Subcutaneous abdominal adipose tissue (tissue), 5 donors: ENCODE results near the gene RELA.
"Not testable (repeated sequence)": the region's sequence is repeated elsewhere in the genome, so short reads cannot be mapped to it uniquely, and the experiment has no call there.

Experiments
- H3K27ac ChIP-seq: one replicate; pipeline ENCODE4 v1.7.0; 2013; ENCODE audit warnings: low read depth, mild to moderate bottlenecking, inconsistent platforms, low read length, moderate library complexity
- H3K27me3 ChIP-seq, 5 donors: one replicate each; pipeline ENCODE4 v1.7.0; 2013; ENCODE audit warnings: low read length in 5 of 5, inconsistent platforms in 1 of 5; ENCODE audit not compliant: control insufficient read depth in 5 of 5, insufficient read depth in 4 of 5
- H3K36me3 ChIP-seq, 5 donors: one replicate each; pipeline ENCODE4 v1.7.0; 2013; ENCODE audit warnings: low read length in 5 of 5; ENCODE audit not compliant: control insufficient read depth in 5 of 5, insufficient read depth in 5 of 5
- H3K4me1 ChIP-seq, 5 donors: one replicate each; pipeline ENCODE4 v1.7.0; 2013; ENCODE audit warnings: low read length in 5 of 5, mild to moderate bottlenecking in 3 of 5, moderate library complexity in 1 of 5; ENCODE audit not compliant: control insufficient read depth in 5 of 5, insufficient read depth in 5 of 5
- H3K4me3 ChIP-seq, 5 donors: one replicate each; pipeline ENCODE4 v1.7.0; 2013; ENCODE audit warnings: low read length in 5 of 5, low read depth in 1 of 5
- H3K9ac ChIP-seq, 5 donors: one replicate each; pipeline ENCODE4 v1.7.0; 2013; ENCODE audit warnings: low read length in 5 of 5, mild to moderate bottlenecking in 4 of 5, moderate library complexity in 3 of 5
- H3K9me3 ChIP-seq, 5 donors: one replicate each; pipeline ENCODE4 v1.7.0; 2013; ENCODE audit warnings: low read length in 5 of 5; ENCODE audit not compliant: control insufficient read depth in 5 of 5
- donor health status: healthy.
- donor health status: healthy.
- donor health status: healthy.
- donor health status: healthy.
- donor health status: healthy.

Gene RELA

GRCh38 chr11:65700399-65700798 lies 37.7 kb upstream of the RELA start:
- Histone ChIP-seq H3K36me3 (no peaks in the 10 kb centered on the region), H3K9ac (no peak overlapping the region), H3K9me3 (no peaks in the 10 kb centered on the region), H3K27me3 (peaks cover 0 to 4% (median 0%) of the 10 kb centered on the region in 5 donors), H3K4me3 (no peak overlapping the region), H3K4me1 (peaks cover 0 to 23% (median 0%) of the 10 kb centered on the region in 5 donors), H3K27ac (no peak overlapping the region)

GRCh38 chr11:65699306-65699705 lies 36.6 kb upstream of the RELA start:
- no peak overlapping the region for H3K27ac ChIP-seq
- no peaks in the 10 kb centered on the region for H3K36me3 ChIP-seq
- H3K4me1 ChIP-seq: peaks cover 0 to 24% (median 0%) of the 10 kb centered on the region in 5 donors
- no peak overlapping the region for H3K9ac ChIP-seq
- H3K27me3 ChIP-seq: peaks cover 0 to 4% (median 0%) of the 10 kb centered on the region in 5 donors
- H3K9me3 ChIP-seq: no peaks in the 10 kb centered on the region
- no peak overlapping the region for H3K4me3 ChIP-seq

- Histone ChIP-seq H3K9me3 (no peaks in the 10 kb centered on the region), H3K27ac (no peak overlapping the region), H3K4me1 (peaks cover 0 to 24% (median 0%) of the 10 kb centered on the region in 5 donors), H3K4me3 (no peak overlapping the region), H3K36me3 (no peaks in the 10 kb centered on the region), H3K9ac (no peak overlapping the region), H3K27me3 (peaks cover 0 to 4% (median 0%) of the 10 kb centered on the region in 5 donors)
These were observed 35.5 kb upstream of the RELA start for GRCh38 chr11:65698205-65698604.

GRCh38 chr11:65696802-65697552 lies 34.3 kb upstream of the RELA start:
- Histone ChIP-seq H3K4me3 (no peak overlapping the region), H3K9me3 (no peaks in the 10 kb centered on the region), H3K36me3 (no peaks in the 10 kb centered on the region), H3K27me3 (peaks cover 0 to 4% (median 0%) of the 10 kb centered on the region in 5 donors), H3K4me1 (peaks cover 0 to 27% (median 0%) of the 10 kb centered on the region in 5 donors), H3K9ac (no peak overlapping the region), H3K27ac (no peak overlapping the region)

GRCh38 chr11:65695459-65696241 lies 32.9 kb upstream of the RELA start:
- H3K27me3 ChIP-seq: peaks cover 0 to 4% (median 0%) of the 10 kb centered on the region in 5 donors
- H3K4me3 ChIP-seq: no peak overlapping the region
- no peaks in the 10 kb centered on the region for H3K36me3 ChIP-seq
- H3K27ac ChIP-seq: peak overlapping the region; percentile 61
- peak overlapping the region in 1 of 5 donors; percentile 2 for H3K9ac ChIP-seq
- peaks cover 0 to 27% (median 0%) of the 10 kb centered on the region in 5 donors for H3K4me1 ChIP-seq
- no peaks in the 10 kb centered on the region for H3K9me3 ChIP-seq

- H3K9ac ChIP-seq: no peak overlapping the region
- no peaks in the 10 kb centered on the region for H3K36me3 ChIP-seq
- H3K9me3 ChIP-seq: no peaks in the 10 kb centered on the region
- no peaks in the 10 kb centered on the region for H3K27me3 ChIP-seq
- peaks cover 0 to 17% (median 0%) of the 10 kb centered on the region in 5 donors for H3K4me1 ChIP-seq
- H3K27ac ChIP-seq: no peak overlapping the region
- H3K4me3 ChIP-seq: no peak overlapping the region
These were observed 29.7 kb upstream of the RELA start for GRCh38 chr11:65692367-65692766.

- H3K27me3 ChIP-seq, H3K4me3 ChIP-seq, H3K36me3 ChIP-seq, H3K27ac ChIP-seq, H3K9me3 ChIP-seq, H3K9ac ChIP-seq: not testable (repeated sequence)
- H3K4me1 ChIP-seq: peaks cover 0 to 17% (median 0%) of the 10 kb centered on the region in 5 donors
These were observed 29.1 kb upstream of the RELA start for GRCh38 chr11:65691847-65692246.

GRCh38 chr11:65685981-65686380 lies 23.3 kb upstream of the RELA start:
- Histone ChIP-seq H3K27me3 (peaks cover 0 to 4% (median 0%) of the 10 kb centered on the region in 5 donors), H3K36me3 (no peaks in the 10 kb centered on the region), H3K4me1 (no peaks in the 10 kb centered on the region), H3K9me3 (no peaks in the 10 kb centered on the region), H3K4me3 (no peak overlapping the region), H3K9ac (no peak overlapping the region), H3K27ac (no peak overlapping the region)

- not testable (repeated sequence) for H3K4me1 ChIP-seq, H3K4me3 ChIP-seq, H3K27ac ChIP-seq
These were observed 20.8 kb upstream of the RELA start for GRCh38 chr11:65683480-65683879.

GRCh38 chr11:65680192-65680743 lies 17.6 kb upstream of the RELA start:
- Histone ChIP-seq H3K4me1 (no peaks in the 10 kb centered on the region), H3K27me3 (peaks cover 0 to 4% (median 0%) of the 10 kb centered on the region in 5 donors), H3K9me3 (no peaks in the 10 kb centered on the region), H3K4me3 (no peak overlapping the region), H3K27ac (no peak overlapping the region), H3K9ac (no peak overlapping the region), H3K36me3 (no peaks in the 10 kb centered on the region)

More at GRCh38 chr11:65683480-65683879, 20.8 kb upstream of the RELA start:
- not testable (repeated sequence) for H3K9ac ChIP-seq, H3K9me3 ChIP-seq, H3K36me3 ChIP-seq, H3K27me3 ChIP-seq
